Mesenchymal stem cell (in vitro differentiated cells and primary cell): ENCODE data around the gene HOXC4.

Experiments used
- DNase-seq: peaks from one replicate; pipeline ENCODE4 v3.0.0-alpha.2; 2013
- H2AFZ ChIP-seq: one replicate; pipeline ENCODE4 v1.6.1; 2013; ENCODE audit warnings: low read depth, mild to moderate bottlenecking, control low read depth, inconsistent platforms, low read length, moderate library complexity
- H2AK5ac ChIP-seq: 2 replicates; pipeline ENCODE4 v1.6.1; 2013; ENCODE audit warnings: low read length, moderate library complexity, mild to moderate bottlenecking, inconsistent platforms; ENCODE audit not compliant: severe bottlenecking
- H2BK120ac ChIP-seq: one replicate; pipeline ENCODE4 v1.6.1; 2013; ENCODE audit warnings: low read depth, mild to moderate bottlenecking, inconsistent platforms, low read length, moderate library complexity
- H2BK12ac ChIP-seq, 2 experiments: one replicate each; pipeline ENCODE4 v1.6.1; 2013; ENCODE audit warnings: inconsistent platforms in 2 of 2, low read length in 2 of 2, mild to moderate bottlenecking in 2 of 2, moderate library complexity in 2 of 2, control low read depth in 1 of 2
- H2BK15ac ChIP-seq: one replicate; pipeline ENCODE4 v1.6.1; 2013; ENCODE audit warnings: mild to moderate bottlenecking, low read depth, inconsistent platforms; ENCODE audit not compliant: poor library complexity, severe bottlenecking
- H2BK5ac ChIP-seq: 2 replicates; pipeline ENCODE4 v1.6.1; 2013; ENCODE audit warnings: low read depth, mild to moderate bottlenecking, low read length, control low read depth, inconsistent platforms; ENCODE audit not compliant: poor library complexity, severe bottlenecking
- H3K14ac ChIP-seq, 2 experiments: one replicate each; pipeline ENCODE4 v1.6.1; 2013; ENCODE audit warnings: inconsistent platforms in 2 of 2, low read length in 2 of 2, control low read depth in 1 of 2, mild to moderate bottlenecking in 1 of 2, moderate library complexity in 1 of 2
- H3K18ac ChIP-seq, 2 experiments: one replicate each; pipeline ENCODE4 v1.6.1; 2013; ENCODE audit warnings: inconsistent platforms in 2 of 2, low read length in 2 of 2, control low read depth in 1 of 2, low read depth in 1 of 2, mild to moderate bottlenecking in 1 of 2
- H3K23ac ChIP-seq, 2 experiments: one replicate each; pipeline ENCODE4 v1.6.1; 2013; ENCODE audit warnings: inconsistent platforms in 2 of 2, low read length in 2 of 2, mild to moderate bottlenecking in 2 of 2, moderate library complexity in 2 of 2, control low read depth in 1 of 2
- H3K27ac ChIP-seq: 2 replicates; pipeline ENCODE4 v1.5.1; 2013; ENCODE audit warnings: mild to moderate bottlenecking, moderate library complexity, low read length, control low read depth, inconsistent platforms; ENCODE audit not compliant: poor library complexity, severe bottlenecking
- H3K27me3 ChIP-seq, 2 experiments: 2 replicates each; pipeline versions ENCODE4 v1.6.1 to v1.7.0; 2013; ENCODE audit warnings: low read length in 2 of 2, mild to moderate bottlenecking in 2 of 2, moderate library complexity in 2 of 2, control low read depth in 1 of 2, inconsistent platforms in 1 of 2; ENCODE audit not compliant: control insufficient read depth in 1 of 2, insufficient read depth in 1 of 2
- H3K36me3 ChIP-seq, 2 experiments: 2 replicates each; pipeline versions ENCODE4 v1.6.1 to v1.7.0; 2013; ENCODE audit warnings: low read length in 2 of 2, control low read depth in 1 of 2, inconsistent platforms in 1 of 2, low read depth in 1 of 2, mild to moderate bottlenecking in 1 of 2; ENCODE audit not compliant: insufficient read depth in 2 of 2, control insufficient read depth in 1 of 2
- H3K4ac ChIP-seq, 2 experiments: one replicate each; pipeline ENCODE4 v1.6.1; 2013; ENCODE audit warnings: inconsistent platforms in 2 of 2, low read length in 2 of 2, mild to moderate bottlenecking in 2 of 2, moderate library complexity in 2 of 2, control low read depth in 1 of 2, low read depth in 1 of 2
- H3K4me1 ChIP-seq: 2 replicates; pipeline ENCODE4 v1.6.1; 2013; ENCODE audit warnings: low read depth, low read length, control low read depth; ENCODE audit not compliant: control insufficient read depth, insufficient read depth
- H3K4me2 ChIP-seq: 2 replicates; pipeline ENCODE4 v1.6.1; 2013; ENCODE audit warnings: low read length, mild to moderate bottlenecking, inconsistent platforms; ENCODE audit not compliant: poor library complexity, severe bottlenecking
- H3K4me3 ChIP-seq, 2 experiments: 2 replicates each; pipeline versions ENCODE4 v1.5.1 to v1.7.0; 2013; ENCODE audit warnings: low read length in 2 of 2, mild to moderate bottlenecking in 2 of 2, control low read depth in 1 of 2, low read depth in 1 of 2; ENCODE audit not compliant: insufficient read depth in 1 of 2
- H3K79me1 ChIP-seq: replicated peaks from 2 replicates; pipeline ENCODE4 v1.6.1; 2013; ENCODE audit warnings: mild to moderate bottlenecking, control low read depth, low read length, inconsistent platforms; ENCODE audit not compliant: poor library complexity, severe bottlenecking
- H3K9ac ChIP-seq: 2 replicates; pipeline ENCODE4 v1.7.0; 2013; ENCODE audit warnings: mild to moderate bottlenecking, low read length, moderate library complexity
- H3K9me3 ChIP-seq: 2 replicates; pipeline ENCODE4 v1.7.0; 2013; ENCODE audit warnings: mild to moderate bottlenecking, low read length; ENCODE audit not compliant: control insufficient read depth
- H4K8ac ChIP-seq: one replicate; pipeline ENCODE4 v1.6.1; 2013; ENCODE audit warnings: inconsistent platforms, mild to moderate bottlenecking, low read length, moderate library complexity
- H4K91ac ChIP-seq: one replicate; pipeline ENCODE4 v1.6.1; 2013; ENCODE audit warnings: mild to moderate bottlenecking, low read length, inconsistent platforms
- WGBS: methylation state at CpG from one replicate; pipeline ENCODE4 v1.1.7; 2013; ENCODE audit warnings: mixed read lengths; 5-methylcytosine and 5-hydroxymethylcytosine counted together

Gene HOXC4

GRCh38 chr12:54036620-54037359 is 16.8 kb upstream of the HOXC4 start:
- H2BK12ac ChIP-seq, result no peak overlapping the region
- H3K4ac ChIP-seq, result no peak overlapping the region
- peak; percentile 37 for DNase-seq
- H3K4me3 ChIP-seq, result no peak overlapping the region
- H2AFZ ChIP-seq, result no peak overlapping the region
- no peak overlapping the region for H2AK5ac ChIP-seq
- H3K4me1 ChIP-seq, result peaks cover 40% of the 10 kb centered on the region
- no peaks in the 10 kb centered on the region for H3K9me3 ChIP-seq
- H3K14ac ChIP-seq, result no peak overlapping the region
- H4K91ac ChIP-seq, result no peak overlapping the region
- H3K79me1 ChIP-seq, result peaks cover 40% of the 10 kb centered on the region
- no peak overlapping the region for H2BK120ac ChIP-seq
- H2BK5ac ChIP-seq, result no peak overlapping the region
- peak overlapping the region; percentile 96 for H3K9ac ChIP-seq
- WGBS, result 65% methylated on average over 14 of the region's 14 CpGs
- peaks cover 0 to 7% of the 10 kb centered on the region in 2 experiments for H3K27me3 ChIP-seq
- peak overlapping the region; percentile 18 for H3K27ac ChIP-seq
- peak overlapping the region; percentile 62 for H3K4me2 ChIP-seq
- peaks cover 0 to 12% of the 10 kb centered on the region in 2 experiments for H3K36me3 ChIP-seq
- H3K18ac ChIP-seq, result peak overlapping the region in 1 of 2 experiments; percentile 22
- H2BK15ac ChIP-seq, result no peak overlapping the region
- peak overlapping the region in 1 of 2 experiments; percentile 84 for H3K23ac ChIP-seq
- no peak overlapping the region for H4K8ac ChIP-seq

- H2AK5ac ChIP-seq, result no peak overlapping the region
- no peak overlapping the region for H3K4me3 ChIP-seq
- H3K4me1 ChIP-seq, result peaks cover 37% of the 10 kb centered on the region
- H3K14ac ChIP-seq, result no peak overlapping the region
- H3K9ac ChIP-seq, result peak overlapping the region; percentile 96
- DNase-seq, result peak; percentile 43
- no peak overlapping the region for H3K4ac ChIP-seq
- peaks cover 42% of the 10 kb centered on the region for H3K79me1 ChIP-seq
- no peak overlapping the region for H2BK12ac ChIP-seq
- no peak overlapping the region for H4K8ac ChIP-seq
- no peak overlapping the region for H3K18ac ChIP-seq
- 36% methylated on average over 6 of the region's 14 CpGs for WGBS
- H3K27ac ChIP-seq, result peak overlapping the region; percentile 18
- no peak overlapping the region for H2AFZ ChIP-seq
- H2BK15ac ChIP-seq, result no peak overlapping the region
- peaks cover 0 to 12% of the 10 kb centered on the region in 2 experiments for H3K36me3 ChIP-seq
- no peak overlapping the region for H2BK120ac ChIP-seq
- peaks cover 0 to 7% of the 10 kb centered on the region in 2 experiments for H3K27me3 ChIP-seq
- H2BK5ac ChIP-seq, result no peak overlapping the region
- no peak overlapping the region for H4K91ac ChIP-seq
- H3K4me2 ChIP-seq, result no peak overlapping the region
- H3K9me3 ChIP-seq, result no peaks in the 10 kb centered on the region
- no peak overlapping the region for H3K23ac ChIP-seq
Observed at GRCh38 chr12:54037360-54038283, 16.0 kb upstream of the HOXC4 start.

- H3K27me3 ChIP-seq, result peaks cover 0 to 7% of the 10 kb centered on the region in 2 experiments
- no peak overlapping the region for H2AK5ac ChIP-seq
- H2AFZ ChIP-seq, result no peak overlapping the region
- no peak overlapping the region for H4K8ac ChIP-seq
- H2BK12ac ChIP-seq, result no peak overlapping the region
- no peak overlapping the region for H2BK120ac ChIP-seq
- peaks cover 0 to 12% of the 10 kb centered on the region in 2 experiments for H3K36me3 ChIP-seq
- no peak overlapping the region for H2BK15ac ChIP-seq
- no peak overlapping the region for H2BK5ac ChIP-seq
- WGBS, result 63% methylated on average over 5 of the region's 5 CpGs
- H3K4me3 ChIP-seq, result peak overlapping the region in 1 of 2 experiments; percentile 70
- no peak overlapping the region for H3K14ac ChIP-seq
- H3K4me2 ChIP-seq, result no peak overlapping the region
- H3K23ac ChIP-seq, result no peak overlapping the region
- no peak overlapping the region for H4K91ac ChIP-seq
- peaks cover 43% of the 10 kb centered on the region for H3K79me1 ChIP-seq
- H3K9me3 ChIP-seq, result no peaks in the 10 kb centered on the region
- no peak overlapping the region for H3K4ac ChIP-seq
- no peak for DNase-seq
- H3K18ac ChIP-seq, result no peak overlapping the region
- peak overlapping the region; percentile 59 for H3K9ac ChIP-seq
- peaks cover 33% of the 10 kb centered on the region for H3K4me1 ChIP-seq
- H3K27ac ChIP-seq, result no peak overlapping the region
Observed at GRCh38 chr12:54038284-54038870, 15.3 kb upstream of the HOXC4 start.
